ENCODE measurements around the gene ARHGAP6.

Gene ARHGAP6

DNA sequence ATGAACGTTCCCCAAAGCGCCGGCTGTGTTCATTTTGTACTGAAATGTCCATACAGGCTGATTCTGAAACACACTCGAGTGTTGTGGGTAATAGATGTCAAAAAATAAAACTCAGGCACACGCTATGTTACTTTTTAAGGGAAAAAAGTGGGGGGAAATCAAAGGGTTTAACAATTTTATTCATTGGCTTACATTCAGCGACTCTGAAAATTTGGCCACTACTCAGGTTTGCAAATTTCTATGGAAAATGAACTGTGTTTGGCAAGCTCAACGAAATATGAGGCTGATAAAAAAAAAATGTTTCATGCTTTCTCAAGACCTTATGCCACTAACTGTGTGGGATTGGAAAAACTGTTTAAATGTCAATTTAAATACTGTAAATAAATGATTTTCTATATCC lies 354.0 kb downstream of the ARHGAP6 start:
- no peak overlapping the region for H3K9ac ChIP-seq (ENCODE audit: low read length)
- no peaks in the 10 kb centered on the region for H3K9me3 ChIP-seq (replicated peaks; ENCODE audit: insufficient read depth, low read length)
- no peaks in the 10 kb centered on the region for H3K4me1 ChIP-seq (ENCODE audit: low read length)
- no peak overlapping the region for H2AFZ ChIP-seq (ENCODE audit: low read length)
- H3K4me3 ChIP-seq (ENCODE audit: low read length), result no peak overlapping the region
- H3K9me2 ChIP-seq (replicated peaks; ENCODE audit: insufficient read depth, low read length), result no peaks in the 10 kb centered on the region
- no peaks in the 10 kb centered on the region for H3K27me3 ChIP-seq (replicated peaks; ENCODE audit: insufficient read depth, low read length)
- no peak overlapping the region for H3K27ac ChIP-seq (ENCODE audit: low read length)
- TF ChIP-seq EZH2phosphoT487 (IDR thresholded peaks at IDR 0.05; ENCODE audit: low read length) (no peak), EZH2 (optimal IDR thresholded peaks at IDR 0.05; ENCODE audit: low read depth, low read length) (no peak)
- TF ChIP-seq, protein P1, sequence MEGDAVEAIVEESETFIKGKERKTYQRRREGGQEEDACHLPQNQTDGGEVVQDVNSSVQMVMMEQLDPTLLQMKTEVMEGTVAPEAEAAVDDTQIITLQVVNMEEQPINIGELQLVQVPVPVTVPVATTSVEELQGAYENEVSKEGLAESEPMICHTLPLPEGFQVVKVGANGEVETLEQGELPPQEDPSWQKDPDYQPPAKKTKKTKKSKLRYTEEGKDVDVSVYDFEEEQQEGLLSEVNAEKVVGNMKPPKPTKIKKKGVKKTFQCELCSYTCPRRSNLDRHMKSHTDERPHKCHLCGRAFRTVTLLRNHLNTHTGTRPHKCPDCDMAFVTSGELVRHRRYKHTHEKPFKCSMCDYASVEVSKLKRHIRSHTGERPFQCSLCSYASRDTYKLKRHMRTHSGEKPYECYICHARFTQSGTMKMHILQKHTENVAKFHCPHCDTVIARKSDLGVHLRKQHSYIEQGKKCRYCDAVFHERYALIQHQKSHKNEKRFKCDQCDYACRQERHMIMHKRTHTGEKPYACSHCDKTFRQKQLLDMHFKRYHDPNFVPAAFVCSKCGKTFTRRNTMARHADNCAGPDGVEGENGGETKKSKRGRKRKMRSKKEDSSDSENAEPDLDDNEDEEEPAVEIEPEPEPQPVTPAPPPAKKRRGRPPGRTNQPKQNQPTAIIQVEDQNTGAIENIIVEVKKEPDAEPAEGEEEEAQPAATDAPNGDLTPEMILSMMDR (IDR thresholded peaks at IDR 0.05; ENCODE audit: low read length), result no peak
- H3K4me2 ChIP-seq (ENCODE audit: low read depth, low read length), result no peak overlapping the region
- H3K79me2 ChIP-seq (ENCODE audit: low read length), result peaks cover 35% of the 10 kb centered on the region
- H3F3A ChIP-seq (ENCODE audit: insufficient read depth, low read length), result no peaks in the 10 kb centered on the region
- no peak for DNase-seq
- no peaks in the 10 kb centered on the region for H3K36me3 ChIP-seq (replicated peaks; ENCODE audit: insufficient read depth, low read length)
- H4K20me1 ChIP-seq (ENCODE audit: insufficient read depth, low read length), result no peaks in the 10 kb centered on the region

DNA sequence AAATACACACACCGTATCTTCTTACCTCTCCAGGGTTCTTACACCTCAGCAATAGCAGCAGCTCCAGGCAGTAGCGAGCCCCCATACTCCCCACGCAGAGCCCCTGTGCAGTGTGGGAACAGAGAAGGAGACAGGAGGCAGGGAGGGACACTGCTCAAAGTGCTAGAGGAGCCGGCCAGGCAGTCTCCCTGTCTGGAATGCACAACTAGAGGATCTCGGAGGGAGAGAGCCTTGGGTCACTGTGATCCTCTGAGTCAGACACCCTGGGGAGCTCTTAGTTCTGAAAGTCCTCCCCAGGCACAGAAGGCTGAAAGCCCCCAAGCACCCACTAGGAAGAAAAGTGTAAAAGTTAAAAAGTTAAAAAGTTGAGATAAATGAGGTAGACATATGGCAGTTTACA lies 356.5 kb downstream of the ARHGAP6 start:
- H3K4me2 ChIP-seq (ENCODE audit: low read depth, low read length), result no peak overlapping the region
- TF ChIP-seq EZH2 (optimal IDR thresholded peaks at IDR 0.05; ENCODE audit: low read depth, low read length) (no peak), EZH2phosphoT487 (IDR thresholded peaks at IDR 0.05; ENCODE audit: low read length) (no peak)
- TF ChIP-seq, protein P1 (IDR thresholded peaks at IDR 0.05; ENCODE audit: low read length), result no peak
- H2AFZ ChIP-seq (ENCODE audit: low read length), result no peak overlapping the region
- peaks cover 19% of the 10 kb centered on the region for H3K79me2 ChIP-seq (ENCODE audit: low read length)
- H3K27me3 ChIP-seq (replicated peaks; ENCODE audit: insufficient read depth, low read length), result no peaks in the 10 kb centered on the region
- no peak for DNase-seq
- H3K9me3 ChIP-seq (replicated peaks; ENCODE audit: insufficient read depth, low read length), result no peaks in the 10 kb centered on the region
- H4K20me1 ChIP-seq (ENCODE audit: insufficient read depth, low read length), result no peaks in the 10 kb centered on the region
- H3K9ac ChIP-seq (ENCODE audit: low read length), result no peak overlapping the region
- no peak overlapping the region for H3K4me3 ChIP-seq (ENCODE audit: low read length)
- no peaks in the 10 kb centered on the region for H3K9me2 ChIP-seq (replicated peaks; ENCODE audit: insufficient read depth, low read length)
- no peak overlapping the region for H3K27ac ChIP-seq (ENCODE audit: low read length)
- H3K4me1 ChIP-seq (ENCODE audit: low read length), result no peaks in the 10 kb centered on the region
- H3F3A ChIP-seq (ENCODE audit: insufficient read depth, low read length), result no peaks in the 10 kb centered on the region
- no peaks in the 10 kb centered on the region for H3K36me3 ChIP-seq (replicated peaks; ENCODE audit: insufficient read depth, low read length)

DNA sequence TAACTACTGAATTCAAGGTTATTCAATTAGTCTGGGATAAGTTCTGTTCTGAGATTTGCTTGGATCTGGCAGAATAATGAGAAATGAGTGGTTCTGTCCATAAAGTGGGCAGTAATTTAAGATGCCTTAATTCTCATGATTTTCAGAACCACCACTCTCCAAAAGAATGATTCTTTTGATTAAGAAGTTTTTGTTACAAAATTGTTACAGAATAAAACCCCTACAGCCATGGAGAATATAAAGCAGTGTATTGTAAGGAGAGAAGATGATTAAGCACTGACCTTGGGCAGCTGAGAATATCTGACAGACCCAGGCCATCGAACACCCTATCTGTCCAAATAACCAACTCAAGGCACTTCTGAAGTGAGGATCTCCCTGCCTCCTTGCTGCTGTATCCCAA lies 360.1 kb downstream of the ARHGAP6 start:
- H3K79me2 ChIP-seq (ENCODE audit: low read length), result peaks cover 18% of the 10 kb centered on the region
- no peak overlapping the region for H3K9ac ChIP-seq (ENCODE audit: low read length)
- H3K9me2 ChIP-seq (replicated peaks; ENCODE audit: insufficient read depth, low read length), result no peaks in the 10 kb centered on the region
- no peaks in the 10 kb centered on the region for H3K36me3 ChIP-seq (replicated peaks; ENCODE audit: insufficient read depth, low read length)
- peaks cover 12% of the 10 kb centered on the region for H3K4me1 ChIP-seq (ENCODE audit: low read length)
- H3K4me2 ChIP-seq (ENCODE audit: low read depth, low read length), result no peak overlapping the region
- no peak overlapping the region for H2AFZ ChIP-seq (ENCODE audit: low read length)
- H3K9me3 ChIP-seq (replicated peaks; ENCODE audit: insufficient read depth, low read length), result no peaks in the 10 kb centered on the region
- H3F3A ChIP-seq (ENCODE audit: insufficient read depth, low read length), result no peaks in the 10 kb centered on the region
- H3K4me3 ChIP-seq (ENCODE audit: low read length), result no peak overlapping the region
- no peak overlapping the region for H3K27ac ChIP-seq (ENCODE audit: low read length)
- TF ChIP-seq, protein P1 (IDR thresholded peaks at IDR 0.05; ENCODE audit: low read length), result no peak
- TF ChIP-seq EZH2 (optimal IDR thresholded peaks at IDR 0.05; ENCODE audit: low read depth, low read length), result no peak
- TF ChIP-seq EZH2phosphoT487 (IDR thresholded peaks at IDR 0.05; ENCODE audit: low read length), result no peak
- H4K20me1 ChIP-seq (ENCODE audit: insufficient read depth, low read length), result no peaks in the 10 kb centered on the region
- no peaks in the 10 kb centered on the region for H3K27me3 ChIP-seq (replicated peaks; ENCODE audit: insufficient read depth, low read length)
- DNase-seq, result no peak
